Liver (tissue), 9 donors: Measurements from ENCODE around the gene EZH1. TPM values are rescaled to one million over a fixed set of nuclear protein-coding genes. Genes with fewer than 3 reads are reported as not detected.
"Not testable (repeated sequence)": the region's sequence is repeated elsewhere in the genome, so short reads cannot be mapped to it uniquely, and the experiment has no call there.

Source experiments
- DNase-seq: peaks from one replicate; pipeline ENCODE4 v3.0.0-alpha.2; 2017; ENCODE audit warnings: low spot score
- H3K27ac ChIP-seq, 2 donors: one replicate each; pipeline ENCODE4 v1.7.0; 2013; ENCODE audit warnings: inconsistent platforms in 2 of 2, low read length in 2 of 2, control low read depth in 1 of 2, low read depth in 1 of 2, mild to moderate bottlenecking in 1 of 2
- H3K27me3 ChIP-seq, 4 donors: one replicate each; pipeline versions ENCODE4 v1.6.1 to v1.7.0; 2013; ENCODE audit warnings: low read length in 3 of 4, inconsistent platforms in 1 of 4, mild to moderate bottlenecking in 1 of 4, moderate library complexity in 1 of 4; ENCODE audit not compliant: control insufficient read depth in 4 of 4, insufficient read depth in 4 of 4
- H3K36me3 ChIP-seq, 4 donors: one replicate each; pipeline versions ENCODE4 v1.6.1 to v1.7.0; 2013; ENCODE audit warnings: low read length in 3 of 4, mild to moderate bottlenecking in 3 of 4, low read depth in 1 of 4, moderate library complexity in 1 of 4; ENCODE audit not compliant: control insufficient read depth in 4 of 4, insufficient read depth in 3 of 4
- H3K4me1 ChIP-seq, 4 donors: one replicate each; pipeline versions ENCODE4 v1.6.1 to v1.7.0; 2013; ENCODE audit warnings: low read length in 3 of 4, mild to moderate bottlenecking in 3 of 4, moderate library complexity in 1 of 4; ENCODE audit not compliant: control insufficient read depth in 4 of 4, insufficient read depth in 4 of 4
- H3K4me3 ChIP-seq, 3 donors: one replicate each; pipeline versions ENCODE4 v1.6.1 to v1.7.0; 2013; ENCODE audit warnings: low read length in 3 of 3, control low read depth in 1 of 3, low read depth in 1 of 3, mild to moderate bottlenecking in 1 of 3
- H3K9ac ChIP-seq, 2 donors: one replicate each; pipeline ENCODE4 v1.7.0; 2013; ENCODE audit warnings: low read length in 2 of 2, mild to moderate bottlenecking in 2 of 2, moderate library complexity in 2 of 2, control low read depth in 1 of 2, low read depth in 1 of 2
- H3K9me3 ChIP-seq, 4 donors: one replicate each; pipeline versions ENCODE4 v1.6.1 to v1.7.0; 2013; ENCODE audit warnings: low read length in 3 of 4; ENCODE audit not compliant: control insufficient read depth in 4 of 4
- CTCF ChIP-seq: fragments of 150-350 bp; IDR thresholded peaks from 2 replicates; pipeline ENCODE4 v1.5.1; 2017; ENCODE audit warnings: improper control_type of control experiment, low read depth, low read length; ENCODE audit not compliant: missing input control
- EGR1 ChIP-seq, 2 donors: IDR thresholded peaks; 2 replicates each; pipeline ENCODE4 v1.6.1; 2016 to 2018; ENCODE audit warnings: antibody characterized with exemption in 2 of 2, low read depth in 2 of 2
- FOXA1 ChIP-seq: IDR thresholded peaks from 2 replicates; pipeline ENCODE4 v1.6.1; 2016; ENCODE audit warnings: antibody characterized with exemption
- GABPA ChIP-seq, 2 donors: IDR thresholded peaks in 1 of 2; conservative IDR thresholded peaks in 1 of 2; 2 replicates each; pipeline ENCODE4 v1.6.1; 2016; ENCODE audit warnings: antibody characterized with exemption in 2 of 2, mild to moderate bottlenecking in 1 of 2, moderate library complexity in 1 of 2
- HNF4A ChIP-seq, 2 donors: conservative IDR thresholded peaks; 2 replicates each; pipeline ENCODE4 v1.6.1; 2016; ENCODE audit warnings: antibody characterized with exemption in 2 of 2, mild to moderate bottlenecking in 2 of 2
- HNF4G ChIP-seq: IDR thresholded peaks from 2 replicates; pipeline ENCODE4 v1.6.1; 2016; ENCODE audit warnings: antibody characterized with exemption
- JUND ChIP-seq, 2 donors: IDR thresholded peaks; 2 replicates each; pipeline ENCODE4 v1.6.1; 2016; ENCODE audit warnings: antibody characterized with exemption in 2 of 2
- MAX ChIP-seq: IDR thresholded peaks from 2 replicates; pipeline ENCODE4 v1.6.1; 2016; ENCODE audit warnings: antibody characterized with exemption
- RAD21 ChIP-seq, 2 donors: IDR thresholded peaks; 2 replicates each; pipeline ENCODE4 v1.6.1; 2016; ENCODE audit warnings: antibody characterized with exemption in 2 of 2, mild to moderate bottlenecking in 2 of 2
- RXRA ChIP-seq, 2 donors: IDR thresholded peaks; 2 replicates each; pipeline ENCODE4 v1.6.1; 2017 to 2018; ENCODE audit warnings: antibody characterized with exemption in 2 of 2, mild to moderate bottlenecking in 1 of 2
- SP1 ChIP-seq: IDR thresholded peaks from 2 replicates; pipeline ENCODE4 v1.6.1; 2018; ENCODE audit warnings: antibody characterized with exemption, mild to moderate bottlenecking
- TAF1 ChIP-seq: conservative IDR thresholded peaks from 2 replicates; pipeline ENCODE4 v1.6.1; 2016; ENCODE audit warnings: antibody characterized with exemption, mild to moderate bottlenecking
- YY1 ChIP-seq: IDR thresholded peaks from 2 replicates; pipeline ENCODE4 v1.6.1; 2016; ENCODE audit warnings: antibody characterized with exemption, mild to moderate bottlenecking
- WGBS: extraction: QIAGEN DNeasy Blood & Tissue Kit; methylation state at CpG from one replicate; pipeline ENCODE4 v1.1.7; 2013; 5-methylcytosine and 5-hydroxymethylcytosine counted together
- polyA plus RNA-seq, 2 donors: library from polyadenylated mRNA; stranded (reverse) in 1 of 2; unstranded in 1 of 2; fragments of 200-250 nt in 1 of 2; fragments of >200 nt in 1 of 2; fragmentation: Nextera tagmentation in 1 of 2; extraction: Ambion mirVana in 1 of 2; gene quantifications; one replicate each; pipeline versions ENCODE4 v1.2.1 to v1.2.3, GENCODE V29; 2013 to 2015
- total RNA-seq, 2 donors: library from RNA; depleted of rRNA; stranded (reverse); fragments of >200 nt; gene quantifications; one replicate each; pipeline ENCODE4 v1.2.3, GENCODE V29; 2014
- TF ChIP-seq, protein P1 (sequence below): IDR thresholded peaks from 2 replicates; pipeline ENCODE4 v1.6.1; 2016; ENCODE audit warnings: antibody characterized with exemption
- TF ChIP-seq, protein P2 (sequence below): IDR thresholded peaks from 2 replicates; pipeline ENCODE4 v1.6.1; 2016; ENCODE audit warnings: antibody characterized with exemption
- TF ChIP-seq, protein P3 (sequence below): IDR thresholded peaks from 2 replicates; pipeline ENCODE4 v1.6.1; 2016; ENCODE audit warnings: antibody characterized with exemption, mild to moderate bottlenecking
- donor health status: healthy.
- donor health status: healthy.
- donor health status: healthy.
- donor health status: healthy.
- donor health status: healthy.

Gene EZH1
- total and polyA plus RNA-seq, 4 donors = 4.3 to 18.3 (median 10.9) TPM

GRCh38 chr17:42743595-42744282 lies 1.1 kb downstream of the EZH1 start:
- Histone ChIP-seq H3K9me3 (no peaks in the 10 kb centered on the region), H3K4me3 (peak overlapping the region; percentile 68 to 91 (median 75)), H3K36me3 (no peaks in the 10 kb centered on the region), H3K4me1 (peaks cover 6 to 28% (median 25%) of the 10 kb centered on the region in 4 donors), H3K27ac (peak overlapping the region; percentile 88 to 93), H3K9ac (peak overlapping the region; percentile 60 to 82), H3K27me3 (no peaks in the 10 kb centered on the region)
- no peak for DNase-seq
- TF ChIP-seq FOXA1 = no peak
- no peak for TF ChIP-seq RXRA (IDR thresholded peaks at IDR 0.05)
- no peak for TF ChIP-seq MAX
- no peak for TF ChIP-seq JUND (IDR thresholded peaks at IDR 0.05)
- no peak for TF ChIP-seq SP1
- TF ChIP-seq, protein P1, sequence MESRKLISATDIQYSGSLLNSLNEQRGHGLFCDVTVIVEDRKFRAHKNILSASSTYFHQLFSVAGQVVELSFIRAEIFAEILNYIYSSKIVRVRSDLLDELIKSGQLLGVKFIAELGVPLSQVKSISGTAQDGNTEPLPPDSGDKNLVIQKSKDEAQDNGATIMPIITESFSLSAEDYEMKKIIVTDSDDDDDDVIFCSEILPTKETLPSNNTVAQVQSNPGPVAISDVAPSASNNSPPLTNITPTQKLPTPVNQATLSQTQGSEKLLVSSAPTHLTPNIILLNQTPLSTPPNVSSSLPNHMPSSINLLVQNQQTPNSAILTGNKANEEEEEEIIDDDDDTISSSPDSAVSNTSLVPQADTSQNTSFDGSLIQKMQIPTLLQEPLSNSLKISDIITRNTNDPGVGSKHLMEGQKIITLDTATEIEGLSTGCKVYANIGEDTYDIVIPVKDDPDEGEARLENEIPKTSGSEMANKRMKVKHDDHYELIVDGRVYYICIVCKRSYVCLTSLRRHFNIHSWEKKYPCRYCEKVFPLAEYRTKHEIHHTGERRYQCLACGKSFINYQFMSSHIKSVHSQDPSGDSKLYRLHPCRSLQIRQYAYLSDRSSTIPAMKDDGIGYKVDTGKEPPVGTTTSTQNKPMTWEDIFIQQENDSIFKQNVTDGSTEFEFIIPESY = no peak
- TF ChIP-seq RAD21 (IDR thresholded peaks at IDR 0.05) = no peak
- no peak for TF ChIP-seq GABPA (IDR thresholded peaks at IDR 0.05 in 1 of 2, conservative IDR thresholded peaks at IDR 0.05 in 1 of 2)
- no peak for TF ChIP-seq CTCF
- no peak for TF ChIP-seq YY1
- TF ChIP-seq TAF1 = no peak
- TF ChIP-seq, protein P2, sequence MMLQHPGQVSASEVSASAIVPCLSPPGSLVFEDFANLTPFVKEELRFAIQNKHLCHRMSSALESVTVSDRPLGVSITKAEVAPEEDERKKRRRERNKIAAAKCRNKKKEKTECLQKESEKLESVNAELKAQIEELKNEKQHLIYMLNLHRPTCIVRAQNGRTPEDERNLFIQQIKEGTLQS = no peak
- TF ChIP-seq HNF4A (conservative IDR thresholded peaks at IDR 0.05) = no peak
- no peak for TF ChIP-seq EGR1 (IDR thresholded peaks at IDR 0.05; ENCODE audit: low read depth in 2 of 2)
- TF ChIP-seq HNF4G = no peak
- WGBS = 71% methylated on average over 10 of the region's 10 CpGs

DNA sequence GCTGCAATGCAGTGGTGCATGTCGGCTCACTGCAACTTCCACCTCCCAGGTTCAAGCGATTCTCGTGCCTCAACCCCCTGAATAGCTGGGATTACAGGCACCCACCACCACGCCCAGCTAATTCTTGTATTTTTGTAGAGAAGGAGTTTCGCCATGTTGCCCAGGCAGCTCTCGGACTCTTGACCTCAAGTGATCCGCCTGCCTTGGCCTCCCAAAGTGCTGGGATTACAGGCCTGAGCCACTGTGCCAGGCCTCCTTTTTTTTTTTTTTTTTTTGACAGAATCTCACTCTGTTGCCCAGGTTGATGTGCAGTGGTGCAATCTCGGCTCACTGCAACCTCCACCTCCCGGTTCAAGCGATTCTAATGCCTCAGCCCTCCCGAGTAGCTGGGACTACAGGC lies 1.9 kb downstream of the EZH1 start:
- not testable (repeated sequence) for H3K36me3 ChIP-seq, H3K27ac ChIP-seq, DNase-seq, H3K4me3 ChIP-seq, H3K9ac ChIP-seq, H3K27me3 ChIP-seq, H3K9me3 ChIP-seq
- H3K4me1 ChIP-seq = peaks cover 3 to 20% (median 18%) of the 10 kb centered on the region in 4 donors
- WGBS = 81% methylated on average over 11 of the region's 11 CpGs

DNA sequence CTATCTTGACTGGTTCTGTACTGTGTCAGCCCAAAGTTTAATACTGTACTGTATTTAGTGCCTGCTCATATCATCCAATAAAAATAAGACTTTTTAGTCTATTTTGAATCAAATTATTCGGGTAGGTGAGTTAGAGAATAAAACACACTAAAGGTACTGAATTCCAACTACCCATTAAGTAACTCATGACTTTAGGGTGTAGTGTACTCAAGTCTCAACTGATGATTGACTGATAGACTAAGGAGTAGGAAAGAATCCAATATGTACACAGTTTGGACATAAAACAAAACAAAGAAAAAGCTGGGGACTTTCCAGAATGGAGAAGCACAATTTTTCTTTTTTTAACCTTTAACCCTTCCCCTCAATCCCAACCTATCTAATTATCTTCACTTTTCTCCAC lies 4.1 kb downstream of the EZH1 start:
- no peak overlapping the region for H3K27ac ChIP-seq
- TF ChIP-seq TAF1 (no peak), GABPA (IDR thresholded peaks at IDR 0.05 in 1 of 2, conservative IDR thresholded peaks at IDR 0.05 in 1 of 2) (no peak), FOXA1 (no peak), HNF4A (conservative IDR thresholded peaks at IDR 0.05) (no peak), CTCF (no peak), HNF4G (no peak), RAD21 (IDR thresholded peaks at IDR 0.05) (no peak), YY1 (no peak)
- TF ChIP-seq, protein P3, sequence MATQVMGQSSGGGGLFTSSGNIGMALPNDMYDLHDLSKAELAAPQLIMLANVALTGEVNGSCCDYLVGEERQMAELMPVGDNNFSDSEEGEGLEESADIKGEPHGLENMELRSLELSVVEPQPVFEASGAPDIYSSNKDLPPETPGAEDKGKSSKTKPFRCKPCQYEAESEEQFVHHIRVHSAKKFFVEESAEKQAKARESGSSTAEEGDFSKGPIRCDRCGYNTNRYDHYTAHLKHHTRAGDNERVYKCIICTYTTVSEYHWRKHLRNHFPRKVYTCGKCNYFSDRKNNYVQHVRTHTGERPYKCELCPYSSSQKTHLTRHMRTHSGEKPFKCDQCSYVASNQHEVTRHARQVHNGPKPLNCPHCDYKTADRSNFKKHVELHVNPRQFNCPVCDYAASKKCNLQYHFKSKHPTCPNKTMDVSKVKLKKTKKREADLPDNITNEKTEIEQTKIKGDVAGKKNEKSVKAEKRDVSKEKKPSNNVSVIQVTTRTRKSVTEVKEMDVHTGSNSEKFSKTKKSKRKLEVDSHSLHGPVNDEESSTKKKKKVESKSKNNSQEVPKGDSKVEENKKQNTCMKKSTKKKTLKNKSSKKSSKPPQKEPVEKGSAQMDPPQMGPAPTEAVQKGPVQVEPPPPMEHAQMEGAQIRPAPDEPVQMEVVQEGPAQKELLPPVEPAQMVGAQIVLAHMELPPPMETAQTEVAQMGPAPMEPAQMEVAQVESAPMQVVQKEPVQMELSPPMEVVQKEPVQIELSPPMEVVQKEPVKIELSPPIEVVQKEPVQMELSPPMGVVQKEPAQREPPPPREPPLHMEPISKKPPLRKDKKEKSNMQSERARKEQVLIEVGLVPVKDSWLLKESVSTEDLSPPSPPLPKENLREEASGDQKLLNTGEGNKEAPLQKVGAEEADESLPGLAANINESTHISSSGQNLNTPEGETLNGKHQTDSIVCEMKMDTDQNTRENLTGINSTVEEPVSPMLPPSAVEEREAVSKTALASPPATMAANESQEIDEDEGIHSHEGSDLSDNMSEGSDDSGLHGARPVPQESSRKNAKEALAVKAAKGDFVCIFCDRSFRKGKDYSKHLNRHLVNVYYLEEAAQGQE = no peak
- TF ChIP-seq, protein P2 = no peak

More for the DNA sequence above, 4.1 kb downstream of the EZH1 start:
- no peaks in the 10 kb centered on the region for H3K27me3 ChIP-seq
- WGBS = 86% methylated on average over 1 of the region's 1 CpG
- no peaks in the 10 kb centered on the region for H3K9me3 ChIP-seq
- H3K9ac ChIP-seq = no peak overlapping the region
- no peaks in the 10 kb centered on the region for H3K36me3 ChIP-seq
- DNase-seq = no peak
- no peak overlapping the region for H3K4me3 ChIP-seq
- H3K4me1 ChIP-seq = peaks cover 3 to 20% (median 18%) of the 10 kb centered on the region in 4 donors
